ENCODE results near the gene CENPN. TPM values are rescaled to one million over a fixed set of nuclear protein-coding genes. Genes with fewer than 3 reads are reported as not detected.

CENPN gene
- polyA plus RNA-seq, 1 donor (not counting 4 experiments of a cell fraction or from before 2014, with no cell fraction given), result 29.2 TPM

- no peak overlapping the region for H2AFZ ChIP-seq (ENCODE audit: control insufficient read depth, low read length)
- H4K20me1 ChIP-seq (ENCODE audit: control insufficient read depth, extremely low read depth, insufficient read depth, low read length), result no peaks in the 10 kb centered on the region
- TF ChIP-seq EZH2 (IDR thresholded peaks at IDR 0.05; ENCODE audit: low read length), result no peak
- no peak for TF ChIP-seq CTCF (optimal IDR thresholded peaks at IDR 0.05 in 1 of 3, IDR thresholded peaks at IDR 0.05 in 1 of 3, conservative IDR thresholded peaks at IDR 0.05 in 1 of 3; ENCODE audit: extremely low read depth in 1 of 3, insufficient read depth in 2 of 3, low read length in 3 of 3)
- peaks cover 64% of the 10 kb centered on the region for H3K79me2 ChIP-seq (ENCODE audit: control insufficient read depth, insufficient read depth, low read length)
- no peaks in the 10 kb centered on the region for H3K27me3 ChIP-seq (ENCODE audit: control insufficient read depth, extremely low read depth, insufficient read depth, low read length)
- H3K36me3 ChIP-seq (ENCODE audit: control insufficient read depth in 2 of 2, extremely low read depth in 1 of 2, insufficient read depth in 2 of 2, low read length in 2 of 2), result peaks cover 0 to 6% of the 10 kb centered on the region in 2 experiments
- no peak for FAIRE-seq
- peak overlapping the region; percentile 32 for H3K9ac ChIP-seq (ENCODE audit: control insufficient read depth, extremely low read depth, insufficient read depth, low read length)
- H3K9me1 ChIP-seq (ENCODE audit: control insufficient read depth, extremely low read depth, insufficient read depth, low read length), result no peaks in the 10 kb centered on the region
- H3K4me2 ChIP-seq (ENCODE audit: control insufficient read depth, extremely low read depth, insufficient read depth, low read depth, low read length), result peak overlapping the region; percentile 77
- H3K4me3 ChIP-seq (ENCODE audit: control insufficient read depth in 2 of 3, extremely low read depth in 1 of 3, insufficient read depth in 2 of 3, low read depth in 1 of 3, low read length in 3 of 3), result no peak overlapping the region
- DNase-seq (ENCODE audit: low read depth, low spot score), result no peak
- H3K9me3 ChIP-seq (ENCODE audit: control insufficient read depth, low read depth, low read length), result no peaks in the 10 kb centered on the region
- peak overlapping the region; percentile 77 for H3K27ac ChIP-seq (ENCODE audit: control insufficient read depth, insufficient read depth, low read length)
- dilution Hi-C loops (cut with MboI; ENCODE audit: extremely low pct_ligation_motif_present, low sequenced_read_pairs), result no loop called here
- peaks cover 21% of the 10 kb centered on the region for H3K4me1 ChIP-seq (ENCODE audit: control insufficient read depth, extremely low read depth, insufficient read depth, low read length)
Measured at GRCh38 chr16:80993834-80994233, 13.2 kb upstream of the CENPN start.

- Histone ChIP-seq H3K36me3 (ENCODE audit: control insufficient read depth in 2 of 2, extremely low read depth in 1 of 2, insufficient read depth in 2 of 2, low read length in 2 of 2) (peaks cover 0 to 6% of the 10 kb centered on the region in 2 experiments), H3K9ac (ENCODE audit: control insufficient read depth, extremely low read depth, insufficient read depth, low read length) (no peak overlapping the region), H3K9me3 (ENCODE audit: control insufficient read depth, low read depth, low read length) (no peaks in the 10 kb centered on the region), H3K4me1 (ENCODE audit: control insufficient read depth, extremely low read depth, insufficient read depth, low read length) (peaks cover 21% of the 10 kb centered on the region), H3K79me2 (ENCODE audit: control insufficient read depth, insufficient read depth, low read length) (peaks cover 69% of the 10 kb centered on the region), H3K9me1 (ENCODE audit: control insufficient read depth, extremely low read depth, insufficient read depth, low read length) (no peaks in the 10 kb centered on the region), H3K4me2 (ENCODE audit: control insufficient read depth, extremely low read depth, insufficient read depth, low read depth, low read length) (no peak overlapping the region), H2AFZ (ENCODE audit: control insufficient read depth, low read length) (no peak overlapping the region), H3K27me3 (ENCODE audit: control insufficient read depth, extremely low read depth, insufficient read depth, low read length) (no peaks in the 10 kb centered on the region), H3K4me3 (ENCODE audit: control insufficient read depth in 2 of 3, extremely low read depth in 1 of 3, insufficient read depth in 2 of 3, low read depth in 1 of 3, low read length in 3 of 3) (no peak overlapping the region), H4K20me1 (ENCODE audit: control insufficient read depth, extremely low read depth, insufficient read depth, low read length) (no peaks in the 10 kb centered on the region), H3K27ac (ENCODE audit: control insufficient read depth, insufficient read depth, low read length) (no peak overlapping the region)
- DNase-seq (ENCODE audit: low read depth, low spot score), result no peak
- dilution Hi-C loops (cut with MboI; ENCODE audit: extremely low pct_ligation_motif_present, low sequenced_read_pairs), result no loop called here
- FAIRE-seq, result no peak
- TF ChIP-seq EZH2 (IDR thresholded peaks at IDR 0.05; ENCODE audit: low read length), result no peak
- TF ChIP-seq CTCF (optimal IDR thresholded peaks at IDR 0.05 in 1 of 3, IDR thresholded peaks at IDR 0.05 in 1 of 3, conservative IDR thresholded peaks at IDR 0.05 in 1 of 3; ENCODE audit: extremely low read depth in 1 of 3, insufficient read depth in 2 of 3, low read length in 3 of 3), result no peak
Measured at GRCh38 chr16:80994451-80994850, 12.6 kb upstream of the CENPN start.

Measured in keratinocyte (primary cell).